ENCODE results near the gene OCSTAMP. TPM values are rescaled to one million over a fixed set of nuclear protein-coding genes. Genes with fewer than 3 reads are reported as not detected.

The OCSTAMP gene
- total RNA-seq, 1 donor from 2014 or later, result not detected

DNA sequence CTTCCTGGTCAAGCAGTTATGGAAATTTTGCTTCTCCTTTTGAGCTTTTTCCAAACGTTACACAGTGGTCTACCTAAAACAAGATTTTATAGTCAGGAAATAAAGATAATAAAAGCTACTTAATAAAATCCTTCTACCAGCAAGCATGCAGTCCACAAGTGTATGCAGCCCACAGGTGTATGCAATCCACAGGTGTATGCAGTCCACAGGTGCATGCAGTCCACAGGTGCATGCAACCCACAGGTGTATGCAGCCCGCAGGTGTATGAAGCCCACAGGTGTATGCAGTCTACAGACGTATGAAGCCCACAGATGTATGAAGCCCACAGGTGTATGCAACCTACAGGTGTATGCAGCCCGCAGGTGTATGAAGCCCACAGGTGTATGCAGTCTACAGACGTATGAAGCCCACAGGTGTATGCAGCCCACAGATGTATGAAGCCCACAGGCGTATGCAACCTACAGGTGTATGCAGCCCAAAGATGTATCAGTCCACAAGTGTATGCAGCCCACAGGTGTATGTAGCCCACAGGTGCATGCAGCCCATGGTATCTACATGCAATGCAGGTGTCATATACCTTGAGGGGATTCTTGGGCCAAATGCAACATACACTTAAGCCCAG is 26.4 kb upstream of the OCSTAMP start:
- H3K27ac Mint-ChIP-seq, result no peak overlapping the region
- peaks cover 2% of the 10 kb centered on the region for H3K36me3 Mint-ChIP-seq (ENCODE audit: insufficient read depth)
- H3K4me3 Mint-ChIP-seq (ENCODE audit: low read depth), result no peak overlapping the region
- H3K27me3 Mint-ChIP-seq, result no peaks in the 10 kb centered on the region
- DNase-seq (ENCODE audit: low spot score, unreplicated experiment), result no peak
- no peaks in the 10 kb centered on the region for H3K4me1 Mint-ChIP-seq (ENCODE audit: low read depth)
- no peaks in the 10 kb centered on the region for H3K9me3 Mint-ChIP-seq (ENCODE audit: low read depth)
- TF ChIP-seq, protein P1, sequence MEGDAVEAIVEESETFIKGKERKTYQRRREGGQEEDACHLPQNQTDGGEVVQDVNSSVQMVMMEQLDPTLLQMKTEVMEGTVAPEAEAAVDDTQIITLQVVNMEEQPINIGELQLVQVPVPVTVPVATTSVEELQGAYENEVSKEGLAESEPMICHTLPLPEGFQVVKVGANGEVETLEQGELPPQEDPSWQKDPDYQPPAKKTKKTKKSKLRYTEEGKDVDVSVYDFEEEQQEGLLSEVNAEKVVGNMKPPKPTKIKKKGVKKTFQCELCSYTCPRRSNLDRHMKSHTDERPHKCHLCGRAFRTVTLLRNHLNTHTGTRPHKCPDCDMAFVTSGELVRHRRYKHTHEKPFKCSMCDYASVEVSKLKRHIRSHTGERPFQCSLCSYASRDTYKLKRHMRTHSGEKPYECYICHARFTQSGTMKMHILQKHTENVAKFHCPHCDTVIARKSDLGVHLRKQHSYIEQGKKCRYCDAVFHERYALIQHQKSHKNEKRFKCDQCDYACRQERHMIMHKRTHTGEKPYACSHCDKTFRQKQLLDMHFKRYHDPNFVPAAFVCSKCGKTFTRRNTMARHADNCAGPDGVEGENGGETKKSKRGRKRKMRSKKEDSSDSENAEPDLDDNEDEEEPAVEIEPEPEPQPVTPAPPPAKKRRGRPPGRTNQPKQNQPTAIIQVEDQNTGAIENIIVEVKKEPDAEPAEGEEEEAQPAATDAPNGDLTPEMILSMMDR (IDR thresholded peaks at IDR 0.05; ENCODE audit: unreplicated experiment), result no peak

DNA sequence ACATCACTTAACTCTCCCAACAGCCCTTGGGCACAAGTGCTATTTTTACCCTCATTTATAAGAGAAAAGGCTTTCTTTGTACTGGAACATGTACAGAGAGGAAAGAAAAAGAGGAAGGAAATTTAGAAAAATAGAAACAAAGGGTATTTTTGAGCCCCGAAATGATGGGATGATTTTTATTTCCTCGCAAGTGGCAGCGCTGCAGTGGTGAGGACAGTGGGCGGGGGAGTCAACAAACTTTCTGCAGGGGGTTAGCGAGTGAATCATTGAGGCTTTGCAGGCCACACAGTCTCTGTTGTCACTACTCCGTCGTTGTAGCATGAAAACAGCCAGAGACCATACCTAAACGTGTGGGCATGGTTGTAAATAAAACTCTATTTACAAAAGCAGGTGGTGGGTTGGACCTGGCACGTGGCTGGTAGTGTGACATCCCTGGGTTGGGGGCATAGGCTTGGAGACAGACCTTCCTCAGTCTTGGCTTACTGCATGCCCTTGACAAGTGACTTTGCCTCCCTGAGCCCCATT is 25.5 kb upstream of the OCSTAMP start:
- no peak overlapping the region for H3K27ac Mint-ChIP-seq
- no peaks in the 10 kb centered on the region for H3K4me1 Mint-ChIP-seq (ENCODE audit: low read depth)
- no peak overlapping the region for H3K4me3 Mint-ChIP-seq (ENCODE audit: low read depth)
- TF ChIP-seq, protein P1 (IDR thresholded peaks at IDR 0.05; ENCODE audit: unreplicated experiment), result no peak
- no peak for DNase-seq (ENCODE audit: low spot score, unreplicated experiment)
- no peaks in the 10 kb centered on the region for H3K36me3 Mint-ChIP-seq (ENCODE audit: insufficient read depth)
- H3K9me3 Mint-ChIP-seq (ENCODE audit: low read depth), result no peaks in the 10 kb centered on the region
- H3K27me3 Mint-ChIP-seq, result no peaks in the 10 kb centered on the region

DNA sequence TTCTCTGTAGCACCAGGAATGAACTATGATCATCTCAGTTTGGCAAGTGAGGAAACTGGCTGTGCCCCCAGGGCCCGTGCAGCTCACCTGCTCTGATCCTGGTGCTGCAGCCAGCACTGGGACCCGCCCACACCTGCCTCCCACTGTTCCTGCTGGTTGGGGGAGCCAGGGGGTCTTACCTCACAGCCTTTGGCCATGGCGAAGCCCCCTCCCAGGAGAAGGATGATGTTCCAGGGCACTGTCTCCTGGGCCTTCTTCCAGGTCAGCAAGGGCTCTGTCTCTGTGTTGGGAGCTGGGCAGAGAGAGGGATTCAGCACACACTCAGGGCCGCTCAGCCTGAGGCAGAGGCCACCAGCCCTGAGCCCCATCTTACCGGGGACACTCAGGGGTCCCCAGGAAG is 24.9 kb upstream of the OCSTAMP start:
- no peaks in the 10 kb centered on the region for H3K36me3 Mint-ChIP-seq (ENCODE audit: insufficient read depth)
- H3K9me3 Mint-ChIP-seq (ENCODE audit: low read depth), result no peaks in the 10 kb centered on the region
- no peaks in the 10 kb centered on the region for H3K27me3 Mint-ChIP-seq
- DNase-seq (ENCODE audit: low spot score, unreplicated experiment), result no peak
- no peaks in the 10 kb centered on the region for H3K4me1 Mint-ChIP-seq (ENCODE audit: low read depth)
- no peak overlapping the region for H3K27ac Mint-ChIP-seq
- TF ChIP-seq, protein P1 (IDR thresholded peaks at IDR 0.05; ENCODE audit: unreplicated experiment), result no peak
- H3K4me3 Mint-ChIP-seq (ENCODE audit: low read depth), result no peak overlapping the region

DNA sequence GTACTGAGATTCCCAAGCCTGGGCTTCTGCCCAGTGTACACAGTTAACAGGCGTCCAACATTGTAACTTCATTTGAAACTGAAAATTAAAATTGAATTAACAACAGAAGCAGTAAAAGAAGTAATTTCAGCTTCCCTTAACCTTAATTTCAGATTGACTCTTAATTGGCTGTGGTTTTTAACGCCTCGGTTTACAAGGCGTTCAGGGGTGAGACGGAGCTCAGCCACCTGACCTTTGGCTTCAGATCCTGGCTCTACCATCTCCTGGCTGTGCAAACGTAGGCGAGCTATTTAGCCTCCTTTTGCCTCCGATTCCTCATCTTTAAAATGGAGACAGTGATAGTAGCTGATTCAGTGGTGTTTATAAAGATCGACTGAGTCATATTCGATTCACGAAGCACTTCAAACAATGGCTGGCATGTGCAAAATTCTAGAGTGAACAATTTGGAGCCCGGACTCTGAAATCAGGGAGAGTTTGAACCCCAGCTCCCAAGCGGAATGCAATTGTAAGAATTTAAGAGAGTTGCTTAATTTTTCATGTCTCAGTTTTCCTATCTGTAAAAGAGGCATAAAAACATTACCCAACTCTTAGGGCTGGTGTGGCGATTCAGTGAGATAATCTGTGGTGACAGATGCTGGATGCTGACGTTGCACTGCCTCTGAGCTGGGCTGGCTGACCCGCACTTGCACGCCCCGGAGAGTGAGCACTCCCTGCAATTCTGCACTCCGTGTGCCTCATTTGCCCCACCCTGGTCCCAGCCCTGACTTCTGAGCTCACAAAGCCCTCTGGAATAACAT is 23.5 kb upstream of the OCSTAMP start:
- H3K36me3 Mint-ChIP-seq (ENCODE audit: insufficient read depth), result no peaks in the 10 kb centered on the region
- TF ChIP-seq, protein P1 (IDR thresholded peaks at IDR 0.05; ENCODE audit: unreplicated experiment), result no peak
- H3K4me1 Mint-ChIP-seq (ENCODE audit: low read depth), result no peaks in the 10 kb centered on the region
- H3K4me3 Mint-ChIP-seq (ENCODE audit: low read depth), result no peak overlapping the region
- no peak for DNase-seq (ENCODE audit: low spot score, unreplicated experiment)
- H3K27me3 Mint-ChIP-seq, result no peaks in the 10 kb centered on the region
- no peaks in the 10 kb centered on the region for H3K9me3 Mint-ChIP-seq (ENCODE audit: low read depth)
- H3K27ac Mint-ChIP-seq, result no peak overlapping the region

DNA sequence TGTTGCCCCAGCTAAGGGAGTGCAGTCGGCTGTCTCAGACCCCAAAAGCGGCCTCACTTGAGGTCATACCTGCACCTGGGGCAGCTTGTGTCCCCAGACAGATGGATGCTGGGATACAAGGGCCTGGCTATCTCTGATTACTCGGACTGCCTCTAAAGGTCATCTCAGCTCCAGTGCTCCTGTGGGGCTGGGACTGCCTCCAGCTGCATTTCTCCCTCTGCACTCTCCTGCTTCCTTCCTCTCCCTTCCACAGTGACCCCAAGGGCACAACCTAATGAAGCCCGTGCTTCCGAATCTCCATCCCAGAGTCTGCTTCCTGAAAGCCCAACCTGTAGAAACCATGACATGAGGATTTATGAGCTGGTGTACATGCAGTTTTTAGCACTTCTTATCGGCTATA is 22.8 kb upstream of the OCSTAMP start:
- Mint-ChIP-seq H3K36me3 (ENCODE audit: insufficient read depth) (no peaks in the 10 kb centered on the region), H3K4me3 (ENCODE audit: low read depth) (no peak overlapping the region), H3K9me3 (ENCODE audit: low read depth) (no peaks in the 10 kb centered on the region), H3K27me3 (no peaks in the 10 kb centered on the region), H3K4me1 (ENCODE audit: low read depth) (no peaks in the 10 kb centered on the region), H3K27ac (no peak overlapping the region)
- TF ChIP-seq, protein P1 (IDR thresholded peaks at IDR 0.05; ENCODE audit: unreplicated experiment), result no peak
- DNase-seq (ENCODE audit: low spot score, unreplicated experiment), result no peak
